GM19438 (cell line): Measurements from ENCODE around the gene TLCD2.
A peak's percentile ranks its signal among the peaks of the same experiment; 100 is the strongest.
"Not testable (repeated sequence)": the region's sequence is repeated elsewhere in the genome, so short reads cannot be mapped to it uniquely, and the experiment has no call there.

Source experiments
- ATAC-seq: cut with Tn5 transposase; IDR thresholded peaks from one replicate; pipeline ENCODE4 v1.9.1; 2021; ENCODE audit warnings: low read depth; ENCODE audit not compliant: unreplicated experiment

Gene TLCD2

GRCh38 chr17:1718362-1719165, 8.4 kb upstream of the TLCD2 start:
- no peak for ATAC-seq

DNA sequence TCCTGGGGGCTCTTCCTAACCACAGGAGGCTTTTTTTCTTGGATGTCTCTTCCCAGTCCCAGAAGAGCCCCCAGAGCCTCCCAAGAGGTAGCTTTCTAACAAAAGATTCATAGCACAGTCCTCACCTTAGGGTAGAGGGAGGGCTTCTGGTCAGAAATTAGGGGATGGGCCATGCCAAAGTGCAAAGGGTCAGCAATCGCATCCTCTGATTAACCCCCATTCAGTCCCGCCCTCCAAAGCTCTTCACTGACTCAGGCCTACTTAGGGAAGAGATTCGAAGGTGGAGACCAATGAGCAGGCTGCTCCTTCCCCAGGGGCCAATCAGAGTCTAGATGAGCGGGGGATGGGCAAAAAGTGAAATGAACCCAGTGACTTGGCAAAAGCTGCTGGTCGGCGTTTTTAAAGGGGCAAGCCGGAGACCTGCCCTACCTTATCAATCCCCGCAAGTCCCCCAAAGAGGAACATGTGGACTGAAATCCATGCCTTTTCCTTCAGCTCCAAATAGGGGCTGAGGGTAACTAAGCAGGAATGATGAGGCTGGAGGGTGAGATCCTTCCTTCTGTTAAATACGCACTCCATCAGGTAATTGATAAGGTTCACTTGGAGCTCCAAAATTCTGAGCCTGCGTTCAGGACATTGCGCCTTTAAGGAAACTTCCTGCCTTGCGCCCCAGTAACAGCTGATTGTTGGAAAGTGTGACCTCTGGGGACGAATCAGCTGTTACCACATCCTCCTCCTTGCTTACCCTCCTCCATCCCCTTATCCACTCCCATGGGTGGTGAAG, 6.9 kb upstream of the TLCD2 start:
- peak; percentile 39 for ATAC-seq

DNA sequence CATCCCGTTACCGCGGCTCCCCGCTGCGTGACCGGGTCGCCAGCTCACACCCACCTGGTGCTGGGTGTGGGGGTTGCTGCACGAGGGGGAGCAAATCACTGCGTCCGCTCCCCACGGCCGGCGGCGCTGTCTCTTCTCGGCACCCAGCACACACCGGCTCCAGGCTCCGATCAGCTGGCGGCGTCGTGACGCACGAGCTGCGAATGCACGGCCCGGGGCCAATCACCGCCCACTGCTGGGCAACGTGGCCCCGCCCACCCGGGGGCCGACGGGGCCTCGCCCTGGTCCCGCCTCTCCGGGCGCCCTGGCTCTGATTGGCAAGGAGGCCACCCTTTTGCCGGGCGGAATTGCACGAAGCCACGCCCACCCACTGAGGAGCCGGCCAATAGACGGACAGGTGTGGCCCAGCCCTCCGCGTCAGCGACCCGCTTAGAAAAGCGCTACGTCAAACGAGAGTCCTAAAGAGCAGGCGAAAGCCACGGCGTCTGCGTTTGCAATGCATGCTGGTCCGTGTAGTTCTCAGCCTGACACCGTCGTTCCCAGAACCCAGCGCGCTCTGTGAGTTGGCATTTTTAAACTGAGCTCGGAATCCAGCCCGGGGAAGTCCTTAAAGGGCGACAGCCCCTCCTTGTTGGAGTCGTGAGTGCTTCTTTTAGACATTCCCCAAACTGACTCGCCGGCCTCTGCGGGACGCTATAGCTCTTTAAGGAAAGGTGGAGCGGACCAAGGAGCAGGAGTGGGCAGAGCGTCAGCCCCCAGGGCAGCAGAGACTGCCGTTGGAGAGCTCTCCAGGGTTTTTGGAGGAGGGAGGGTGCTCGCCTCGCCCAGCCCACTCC, 6.1 kb upstream of the TLCD2 start:
- ATAC-seq: peak; percentile 66

DNA sequence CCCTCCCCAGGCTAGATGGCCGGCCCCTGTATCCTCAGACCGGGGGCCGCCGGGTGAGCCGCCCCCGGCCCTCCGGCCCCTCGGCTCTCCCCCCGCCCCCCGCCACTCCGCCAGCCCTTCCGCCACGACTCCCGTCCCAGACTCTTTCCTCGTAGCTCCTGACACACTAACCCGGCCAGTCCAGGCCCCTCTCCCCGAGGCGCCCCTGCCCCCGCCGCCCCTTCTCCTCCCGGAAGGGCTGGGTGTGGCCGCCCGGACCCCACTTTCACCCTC, 5.6 kb upstream of the TLCD2 start:
- ATAC-seq: no peak

GRCh38 chr17:1714980-1715802, 5.0 kb upstream of the TLCD2 start:
- ATAC-seq: no peak

DNA sequence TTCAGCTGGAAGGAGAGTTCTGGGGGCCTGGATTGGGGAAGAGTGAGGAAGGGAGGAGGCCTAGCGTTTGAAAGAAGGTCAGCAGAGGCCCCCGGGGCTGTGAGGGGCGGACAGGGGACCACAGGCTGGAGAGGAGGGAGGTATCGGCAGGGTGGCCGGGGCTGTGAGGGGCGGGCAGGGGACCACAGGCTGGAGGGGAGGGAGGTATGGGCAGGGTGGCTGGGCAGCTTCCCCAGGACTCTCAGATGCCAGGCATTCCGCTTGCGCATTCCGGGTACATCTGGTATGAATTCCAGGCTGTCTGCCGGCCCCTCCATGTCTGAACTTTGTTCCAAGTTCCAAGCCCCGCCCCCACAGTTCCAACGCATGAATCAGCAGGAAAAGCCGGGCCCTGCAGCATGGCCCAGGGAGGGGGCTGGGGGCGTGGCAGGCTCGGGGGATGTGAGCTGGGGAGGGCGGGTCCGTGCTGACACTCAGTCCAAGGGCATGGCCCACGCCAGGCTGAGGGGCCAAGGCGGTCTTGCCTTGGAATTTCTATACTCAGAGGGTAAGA, 4.3 kb upstream of the TLCD2 start:
- ATAC-seq: no peak

DNA sequence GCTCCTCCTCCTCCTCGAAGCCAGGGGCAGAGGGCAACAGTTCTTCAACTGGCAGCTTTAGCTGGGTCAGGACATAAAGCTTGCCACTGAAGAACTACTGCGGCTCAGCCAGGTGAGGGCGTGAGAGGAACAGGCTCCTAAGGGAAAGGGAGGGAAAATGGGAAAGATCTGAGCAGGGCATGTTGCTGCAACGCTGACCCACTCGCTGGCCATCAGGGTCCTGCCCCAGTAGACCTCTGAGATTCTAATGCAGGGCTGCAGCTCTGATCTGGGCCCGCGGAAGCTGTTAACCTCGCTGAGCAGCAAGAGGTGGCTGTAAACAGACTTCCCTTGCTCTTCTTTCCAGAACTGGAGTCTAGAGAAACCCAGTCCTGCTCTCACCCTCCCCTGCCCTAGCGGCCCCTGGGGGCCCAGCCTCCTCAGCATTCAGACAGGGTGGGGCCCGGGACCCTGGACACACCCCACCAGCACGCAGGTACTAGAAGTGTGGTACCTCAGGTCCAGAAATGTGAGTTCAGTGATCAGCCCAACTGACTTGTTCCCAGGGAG, 3.8 kb upstream of the TLCD2 start:
- no peak for ATAC-seq

DNA sequence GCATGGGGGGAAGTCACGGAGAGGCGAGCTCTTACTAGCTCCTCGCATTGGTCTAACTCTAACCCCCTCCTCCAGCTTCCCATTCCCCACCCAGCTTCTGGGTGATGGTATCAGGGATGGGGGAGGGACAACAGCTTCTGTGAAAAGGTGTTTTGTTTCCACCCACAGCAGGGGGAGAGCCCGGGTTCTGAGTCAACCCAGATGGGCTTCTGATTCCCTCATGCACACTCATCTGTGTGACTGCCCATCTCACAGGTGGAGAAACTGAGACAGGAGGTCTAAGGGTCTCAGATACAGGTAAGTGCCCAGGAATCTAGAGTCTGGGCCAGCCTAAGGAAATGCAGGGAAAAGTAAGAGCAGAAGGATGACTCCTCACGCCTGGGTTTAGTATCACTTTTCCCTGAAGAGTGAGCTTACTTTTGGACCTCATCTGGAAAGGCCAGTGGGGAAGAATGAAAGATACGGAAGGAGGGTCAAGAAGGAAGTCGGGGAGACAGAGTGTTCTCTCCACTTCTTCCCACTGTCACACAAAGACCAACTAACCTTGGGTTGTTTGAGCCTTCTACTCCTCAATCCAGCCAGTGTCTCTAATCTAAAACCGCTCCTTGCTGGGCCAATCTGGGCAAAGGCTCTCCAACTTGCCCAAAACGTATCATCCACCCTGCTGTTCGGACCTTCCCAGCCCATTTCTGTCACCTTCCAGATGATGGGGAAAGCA, 3.1 kb upstream of the TLCD2 start:
- no peak for ATAC-seq

- no peak for ATAC-seq
Observed at GRCh38 chr17:1712271-1712670, 2.1 kb upstream of the TLCD2 start.

DNA sequence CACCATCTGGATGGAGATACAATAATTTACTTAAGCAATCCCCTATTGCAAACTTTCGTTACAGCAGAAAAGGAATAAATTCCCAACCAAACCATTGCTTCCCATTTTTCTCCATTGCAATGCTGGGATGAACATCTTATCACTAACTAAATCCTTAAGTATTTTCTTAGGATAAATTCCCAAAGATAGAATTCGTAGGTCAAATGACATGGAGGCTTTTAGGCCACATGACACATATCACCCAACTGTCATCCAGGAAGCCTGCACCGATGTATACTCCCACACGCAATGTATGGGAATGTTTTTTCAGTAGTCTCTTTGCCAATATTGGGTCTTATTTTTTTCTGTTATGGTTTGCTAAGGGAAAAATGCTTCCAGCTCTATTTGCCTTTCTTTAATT, 1.6 kb upstream of the TLCD2 start:
- no peak for ATAC-seq

DNA sequence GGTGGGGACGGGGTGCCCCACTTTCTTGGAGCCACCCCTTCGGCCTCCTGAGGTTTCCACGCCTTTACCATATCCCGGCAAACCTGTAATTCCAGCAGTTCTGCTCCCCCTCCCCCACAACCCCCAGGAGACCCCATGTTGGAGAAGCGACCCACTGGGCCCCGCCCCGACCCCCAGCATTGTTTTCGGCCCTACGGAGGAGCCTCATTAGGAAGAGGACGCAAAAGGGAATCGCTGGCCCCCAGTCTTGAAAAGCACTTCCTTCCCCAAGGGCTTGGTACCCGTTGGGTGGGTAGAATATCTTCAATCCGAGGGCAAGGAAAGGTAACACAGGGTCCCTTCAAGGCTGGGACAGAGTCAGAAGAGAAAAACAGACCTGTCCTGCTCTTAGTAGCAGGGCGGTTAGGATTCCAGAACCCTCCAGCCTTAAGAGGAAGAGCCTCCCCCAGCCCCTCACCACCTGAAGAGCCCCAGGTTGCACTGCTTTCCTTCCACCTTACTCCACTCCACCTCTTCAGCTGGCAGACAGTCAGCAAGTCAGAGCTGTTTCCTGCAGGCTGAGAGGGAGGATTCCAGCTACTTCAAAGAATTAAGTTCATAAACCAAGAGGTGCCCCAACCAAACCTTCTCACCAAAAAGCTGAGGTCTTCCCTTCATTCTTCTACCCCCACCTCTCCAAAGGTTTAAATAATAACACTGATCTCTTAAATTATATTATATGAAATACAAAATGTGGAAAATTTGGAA, 803 bp upstream of the TLCD2 start:
- ATAC-seq: no peak

DNA sequence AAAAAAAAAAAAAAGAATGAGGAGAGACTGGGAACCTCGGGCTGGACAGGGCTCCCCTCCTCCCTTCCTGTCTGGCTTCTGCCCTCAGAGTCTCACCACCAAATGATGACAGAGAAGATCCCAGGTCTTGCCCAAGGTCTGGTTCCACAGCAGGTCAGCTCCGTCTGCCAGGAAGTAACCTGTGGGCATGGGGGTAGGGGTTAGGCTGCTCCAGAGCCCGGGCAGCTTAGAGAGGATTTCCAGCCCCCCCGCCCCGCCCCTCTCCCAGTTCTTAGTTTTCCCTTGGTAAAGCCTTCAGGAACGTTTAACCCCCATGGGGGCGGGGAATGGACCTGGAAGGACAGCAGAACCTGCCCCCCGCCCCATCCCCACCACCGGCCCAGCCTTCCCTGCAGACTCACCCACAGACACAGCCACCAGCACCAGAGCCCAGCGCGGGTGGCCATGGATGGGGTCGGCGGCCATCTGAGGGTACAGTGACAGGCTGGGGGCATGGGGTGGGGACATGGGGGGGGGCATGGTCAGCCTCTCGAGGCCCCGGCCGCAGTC, 700 bp downstream of the TLCD2 start:
- ATAC-seq: no peak

DNA sequence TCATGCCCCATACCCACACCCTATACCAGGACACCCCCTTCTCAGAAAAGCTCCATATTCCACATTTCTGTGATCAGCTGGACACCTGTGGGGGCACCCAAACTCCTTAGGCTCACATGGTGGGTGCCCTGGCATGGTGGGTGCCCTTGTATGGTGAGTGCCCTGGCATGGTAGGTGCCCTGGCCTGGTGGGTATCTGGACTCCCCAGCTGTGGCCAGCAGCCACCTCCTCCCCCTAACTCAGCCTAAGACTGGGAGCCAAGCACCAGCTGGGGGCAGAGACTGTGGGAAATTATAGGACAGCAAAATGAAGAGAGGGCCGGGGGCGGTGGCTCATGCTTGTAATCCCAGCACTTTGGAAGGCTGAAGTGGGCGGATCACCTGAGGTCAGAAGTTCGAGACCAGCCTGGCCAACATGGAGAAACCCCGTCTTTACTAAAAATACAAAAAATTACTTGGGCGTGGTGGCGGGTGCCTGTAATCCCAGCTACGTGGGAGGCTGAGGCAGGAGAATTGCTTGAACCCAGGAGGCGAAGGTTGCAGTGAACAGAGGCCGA, 1.3 kb downstream of the TLCD2 start:
- ATAC-seq: not testable (repeated sequence)

DNA sequence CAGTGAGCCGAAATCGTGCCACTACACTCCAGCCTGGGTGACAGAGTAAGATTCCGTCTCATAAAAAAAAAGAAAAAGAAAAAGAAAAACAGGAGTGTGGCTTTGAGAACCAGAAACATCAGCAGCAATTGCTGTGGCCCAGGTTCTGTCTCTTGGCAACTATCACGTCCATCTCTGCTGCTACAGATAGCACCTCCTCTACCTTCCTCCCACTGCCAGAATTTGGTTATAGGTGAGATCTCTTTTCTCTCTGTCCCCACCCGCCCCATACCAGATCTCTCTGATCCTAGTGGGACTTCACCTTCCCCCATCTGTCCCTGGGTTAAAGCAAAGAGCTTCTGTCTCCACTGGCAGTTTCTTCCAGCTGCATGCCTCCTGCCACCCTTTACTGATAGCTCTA, 3.1 kb downstream of the TLCD2 start:
- no peak for ATAC-seq

GRCh38 chr17:1705004-1705403, 5.2 kb downstream of the TLCD2 start:
- no peak for ATAC-seq

GRCh38 chr17:1703063-1703462, 7.1 kb downstream of the TLCD2 start:
- no peak for ATAC-seq

- ATAC-seq: not testable (repeated sequence)
Observed at GRCh38 chr17:1699891-1700290, 10.3 kb downstream of the TLCD2 start.

DNA sequence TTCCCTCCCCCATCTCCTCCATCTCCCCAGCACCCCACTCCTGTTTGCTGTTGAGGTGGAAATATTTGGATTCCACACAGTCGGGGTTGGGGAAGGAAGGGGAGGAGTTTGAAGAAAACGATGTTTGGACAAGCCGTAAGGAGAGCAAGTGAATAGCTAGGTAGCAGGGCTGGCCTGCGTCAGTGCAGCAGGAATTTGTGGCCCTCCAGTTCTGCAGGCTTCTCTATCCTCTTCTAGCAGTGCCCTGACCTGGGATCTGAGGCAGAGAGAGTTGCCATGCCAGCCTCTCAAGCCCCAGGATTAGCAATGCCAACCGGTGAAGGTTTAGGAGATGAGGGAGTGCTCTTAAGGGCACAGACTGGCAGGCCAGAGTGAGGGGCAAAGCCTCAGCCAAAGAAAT, 12.5 kb downstream of the TLCD2 start:
- no peak for ATAC-seq
